C4-2B (cell line): ENCODE data around the gene KLF11.

Source experiments
- ZFX ChIP-seq: fragments of 450-650 bp; IDR thresholded peaks from 2 replicates; pipeline ENCODE4 v1.6.1; 2017
- TF ChIP-seq, protein P1 (sequence below): fragments of 450-650 bp; conservative IDR thresholded peaks from 2 replicates; pipeline ENCODE4 v1.5.1; 2017; ENCODE audit warnings: mild to moderate bottlenecking

DNA sequence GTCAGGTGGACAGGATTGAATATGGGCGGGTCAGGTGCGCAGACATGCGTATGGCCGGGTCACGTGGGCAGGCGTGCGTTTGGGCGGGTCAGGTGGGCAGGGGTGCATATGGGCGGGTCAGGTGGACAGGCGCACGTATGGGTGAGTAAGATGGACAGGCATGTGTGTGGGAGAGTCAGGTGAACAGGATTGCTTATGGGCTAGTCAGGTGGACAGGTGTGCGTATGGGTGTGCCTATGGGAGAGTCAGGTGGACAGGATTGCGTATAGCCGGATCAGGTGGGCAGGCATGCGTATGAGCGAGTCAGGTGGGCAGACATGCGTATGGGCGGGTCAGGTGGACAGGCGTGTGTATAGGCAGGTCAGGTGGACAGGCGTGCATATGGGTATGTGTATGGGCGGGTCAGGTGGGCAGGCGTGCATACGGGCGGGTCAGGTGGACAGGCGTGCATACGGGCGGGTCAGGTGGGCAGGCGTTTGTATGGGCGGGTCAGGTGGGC lies 30.3 kb upstream of the KLF11 start:
- TF ChIP-seq, protein P1, sequence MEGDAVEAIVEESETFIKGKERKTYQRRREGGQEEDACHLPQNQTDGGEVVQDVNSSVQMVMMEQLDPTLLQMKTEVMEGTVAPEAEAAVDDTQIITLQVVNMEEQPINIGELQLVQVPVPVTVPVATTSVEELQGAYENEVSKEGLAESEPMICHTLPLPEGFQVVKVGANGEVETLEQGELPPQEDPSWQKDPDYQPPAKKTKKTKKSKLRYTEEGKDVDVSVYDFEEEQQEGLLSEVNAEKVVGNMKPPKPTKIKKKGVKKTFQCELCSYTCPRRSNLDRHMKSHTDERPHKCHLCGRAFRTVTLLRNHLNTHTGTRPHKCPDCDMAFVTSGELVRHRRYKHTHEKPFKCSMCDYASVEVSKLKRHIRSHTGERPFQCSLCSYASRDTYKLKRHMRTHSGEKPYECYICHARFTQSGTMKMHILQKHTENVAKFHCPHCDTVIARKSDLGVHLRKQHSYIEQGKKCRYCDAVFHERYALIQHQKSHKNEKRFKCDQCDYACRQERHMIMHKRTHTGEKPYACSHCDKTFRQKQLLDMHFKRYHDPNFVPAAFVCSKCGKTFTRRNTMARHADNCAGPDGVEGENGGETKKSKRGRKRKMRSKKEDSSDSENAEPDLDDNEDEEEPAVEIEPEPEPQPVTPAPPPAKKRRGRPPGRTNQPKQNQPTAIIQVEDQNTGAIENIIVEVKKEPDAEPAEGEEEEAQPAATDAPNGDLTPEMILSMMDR, result no peak
- no peak for TF ChIP-seq ZFX
